Measurements from ENCODE around the gene PCP4L1. TPM values are rescaled to one million over a fixed set of nuclear protein-coding genes. Genes with fewer than 3 reads are reported as not detected.
"Not testable (repeated sequence)": the region's sequence is repeated elsewhere in the genome, so short reads cannot be mapped to it uniquely, and the experiment has no call there.

The PCP4L1 gene
- total RNA-seq, 1 donor from 2014 or later = not detected

GRCh38 chr1:161313554-161314200, 55.1 kb downstream of the PCP4L1 start:
- DNase-seq (ENCODE audit: low read depth) = no peak

DNA sequence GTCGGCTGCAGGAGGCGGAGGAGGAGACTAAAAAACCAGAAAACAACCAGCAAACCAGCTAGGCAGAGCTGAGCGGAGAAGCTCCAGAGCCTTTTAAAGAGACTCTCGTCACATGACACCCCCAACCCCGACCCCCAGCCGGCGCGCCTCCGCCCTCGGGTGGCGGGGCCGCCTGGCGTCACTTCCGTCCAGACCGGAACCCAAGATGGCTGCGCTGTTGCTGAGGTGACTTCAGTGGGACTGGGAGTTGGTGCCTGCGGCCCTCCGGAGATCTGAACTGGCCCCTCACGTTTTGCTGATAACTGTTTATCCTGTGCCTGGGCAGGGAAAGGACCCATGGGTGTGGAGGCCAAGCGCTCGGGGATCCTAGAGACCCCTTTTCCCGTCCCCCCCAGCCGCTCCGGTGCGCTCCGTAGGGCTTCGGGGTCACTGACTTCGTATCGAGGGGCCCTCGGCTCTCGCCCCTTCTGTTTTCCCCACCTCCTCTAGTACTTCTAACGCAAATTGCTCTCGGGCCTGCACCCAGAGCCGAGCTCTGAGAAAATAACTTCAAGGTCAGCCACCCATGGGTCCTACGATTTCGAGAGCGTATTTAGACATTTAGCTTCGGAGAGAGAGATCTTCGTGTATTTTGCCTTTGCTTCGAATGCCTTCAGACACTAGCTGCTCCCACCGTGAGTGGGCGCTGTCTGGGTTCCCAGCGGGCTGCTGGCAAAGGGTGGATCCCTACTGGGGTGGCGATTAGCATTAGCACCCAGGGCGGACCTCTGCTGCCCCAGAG, 55.8 kb downstream of the PCP4L1 start, which contains the start of gene SDHC:
Gene SDHC, plus strand, starts transcription at position 181 of the 781 bp plus-strand sequence. Its CDS starts 25 bp downstream, at position 206.
- DNase-seq (ENCODE audit: low read depth) = peak; percentile 92

DNA sequence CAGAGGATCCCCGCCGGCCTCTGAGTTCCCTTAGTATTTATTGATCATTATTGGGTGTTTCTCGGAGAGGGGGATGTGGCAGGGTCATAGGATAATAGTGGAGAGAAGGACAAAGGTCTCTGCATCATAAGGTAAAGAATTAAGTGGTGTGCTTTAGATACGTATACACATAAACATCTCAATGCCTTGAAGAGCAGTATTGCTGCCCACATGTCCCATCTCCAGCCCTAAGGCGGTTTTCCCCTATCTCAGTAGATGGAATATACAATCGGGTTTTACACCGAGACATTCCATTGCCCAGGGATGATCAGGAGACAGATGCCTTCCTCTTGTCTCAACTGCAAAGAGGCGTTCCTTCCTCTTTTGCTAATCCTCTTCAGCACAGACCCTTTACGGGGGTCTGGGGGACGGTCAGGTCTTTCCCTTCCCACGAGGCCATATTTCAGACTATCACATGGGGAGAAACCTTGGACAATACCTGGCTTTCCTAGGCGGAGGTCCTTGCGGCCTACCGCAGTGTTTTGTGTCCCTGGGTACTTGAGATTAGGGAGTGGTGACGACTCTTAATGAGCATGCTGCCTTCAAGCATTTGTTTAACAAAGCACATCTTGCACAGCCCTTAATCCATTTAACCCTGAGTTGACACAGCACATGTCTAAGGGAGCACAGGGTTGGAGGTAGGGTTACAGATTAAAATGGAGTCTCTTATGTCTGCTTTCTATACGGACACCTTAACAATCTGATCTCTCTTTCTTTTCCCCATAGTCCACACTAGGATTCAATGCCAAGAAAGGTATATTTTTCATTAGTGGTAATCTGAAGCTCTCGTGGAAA, 57.5 kb downstream of the PCP4L1 start:
- DNase-seq (ENCODE audit: low read depth) = not testable (repeated sequence)

DNA sequence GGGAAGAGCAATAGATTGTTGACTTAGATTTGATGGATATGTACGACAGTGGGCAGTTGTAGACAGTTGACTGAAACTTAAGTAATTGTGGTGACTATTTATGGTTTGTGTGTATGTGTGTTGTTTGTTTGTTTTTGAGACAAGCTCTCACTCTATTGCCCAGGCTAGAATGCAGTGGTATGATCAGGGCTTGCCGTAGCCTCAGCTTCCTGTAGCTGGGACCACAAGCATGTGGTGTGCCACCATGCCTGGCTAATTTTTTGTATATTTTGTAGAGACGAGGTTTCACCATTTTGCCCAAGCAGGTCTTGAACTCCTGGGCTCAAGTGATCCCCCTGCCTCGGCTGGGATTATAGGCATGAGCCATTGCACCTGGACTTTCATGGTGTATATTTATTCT, 65.5 kb downstream of the PCP4L1 start:
- DNase-seq (ENCODE audit: low read depth) = no peak

DNA sequence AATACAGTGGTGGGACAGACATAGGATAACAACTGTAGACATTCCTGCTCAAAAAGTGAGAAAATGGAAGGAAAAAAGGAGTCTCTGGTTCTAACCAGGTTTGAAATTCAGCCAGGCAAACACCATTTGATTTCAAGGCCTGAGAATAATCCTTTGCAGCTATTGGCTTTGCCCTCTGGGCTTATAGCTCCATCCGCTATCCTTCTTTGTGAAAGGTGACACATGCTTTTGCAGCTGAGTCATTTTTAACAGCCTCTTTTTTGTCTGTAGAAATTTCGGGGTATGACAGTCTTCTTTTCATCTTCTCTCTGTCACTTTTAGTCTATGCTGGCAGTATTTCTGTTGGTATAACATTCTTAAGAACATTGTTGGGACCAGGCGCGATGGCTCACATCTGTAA, 71.8 kb downstream of the PCP4L1 start:
- DNase-seq (ENCODE audit: low read depth) = no peak

GRCh38 chr1:161333166-161333565, 74.6 kb downstream of the PCP4L1 start:
- no peak for DNase-seq (ENCODE audit: low read depth)

Small RNAs within 50 kb of the gene (microRNA-seq; reads per million reads assigned to microRNA genes)
- not detected for gene MIR5187

Other genes with a start within 250 kb of the PCP4L1 start
- gene F11R, start 237.6 kb upstream of the PCP4L1 start, total RNA-seq = 3.2 and 10.4 TPM in 2 replicates
- gene TSTD1, start 219.8 kb upstream of the PCP4L1 start, total RNA-seq = 51.7 and 73.4 TPM in 2 replicates
- 58.0 and 73.3 TPM in 2 replicates for gene USF1, start 212.8 kb upstream of the PCP4L1 start, total RNA-seq
- gene ARHGAP30, start 188.9 kb upstream of the PCP4L1 start, total RNA-seq = not detected in 2 replicates
- gene NECTIN4, start 169.2 kb upstream of the PCP4L1 start, total RNA-seq = 0.16 TPM in 1 of 2 replicates, not detected in the other
- 1.1 and 6.8 TPM in 2 replicates for gene KLHDC9, start 160.4 kb upstream of the PCP4L1 start, total RNA-seq
- gene PFDN2, start 140.7 kb upstream of the PCP4L1 start, total RNA-seq = 53.7 and 64.6 TPM in 2 replicates
- gene NIT1, start 140.6 kb upstream of the PCP4L1 start, total RNA-seq = 23.6 TPM in 2 replicates
- gene DEDD, start 126.1 kb upstream of the PCP4L1 start, total RNA-seq = 26.8 and 28.8 TPM in 2 replicates
- gene UFC1, start 104.8 kb upstream of the PCP4L1 start, total RNA-seq = 67.2 and 78.5 TPM in 2 replicates
- 11.1 and 11.5 TPM in 2 replicates for gene USP21, start 99.2 kb upstream of the PCP4L1 start, total RNA-seq
- gene PPOX, start 92.3 kb upstream of the PCP4L1 start, total RNA-seq = 9.4 and 18.5 TPM in 2 replicates
- gene B4GALT3, start 81.2 kb upstream of the PCP4L1 start, total RNA-seq = 32.8 and 34.3 TPM in 2 replicates
- 19.7 and 22.4 TPM in 2 replicates for gene ADAMTS4, start 59.7 kb upstream of the PCP4L1 start, total RNA-seq
- 162 TPM in 2 replicates for gene NDUFS2, start 56.4 kb upstream of the PCP4L1 start, total RNA-seq
- gene FCER1G, start 43.5 kb upstream of the PCP4L1 start, total RNA-seq = not detected in 2 replicates
- gene APOA2, start 35.1 kb upstream of the PCP4L1 start, total RNA-seq = not detected in 2 replicates
- 11.9 and 12.0 TPM in 2 replicates for gene TOMM40L, start 32.7 kb upstream of the PCP4L1 start, total RNA-seq
- not detected in 2 replicates for gene NR1I3, start 20.5 kb upstream of the PCP4L1 start, total RNA-seq
- gene MPZ, start 51.2 kb downstream of the PCP4L1 start, total RNA-seq = 1.7 and 2.8 TPM in 2 replicates
- 17.8 and 40.5 TPM in 2 replicates for gene SDHC, start 55.6 kb downstream of the PCP4L1 start, total RNA-seq
- gene CFAP126, start 109.1 kb downstream of the PCP4L1 start, total RNA-seq = not detected in 2 replicates
- not detected in 2 replicates for gene FCGR2A, start 246.7 kb downstream of the PCP4L1 start, total RNA-seq

All from myocyte (in vitro differentiated cells).